Esophagus squamous epithelium (tissue), 5 donors: ENCODE data around the gene FOSL2. TPM values are rescaled to one million over a fixed set of nuclear protein-coding genes. Genes with fewer than 3 reads are reported as not detected.

ENCODE experiments used
- DNase-seq: peaks from one replicate; lab custom pipeline; 2025; lab: John Stamatoyannopoulos, UW
- H3K27ac ChIP-seq, 4 donors: fragments of 200-600 bp; sonication (generic); one replicate each; pipeline ENCODE4 v1.5.1; 2016 to 2019; ENCODE audit warnings: mild to moderate bottlenecking in 1 of 4
- H3K27me3 ChIP-seq, 4 donors: fragments of 200-600 bp; sonication (generic); 1 replicate in 3 of 4; 2 replicates in 1 of 4; pipeline versions ENCODE4 v1.5.1 to v1.6.0; 2017 to 2021; ENCODE audit warnings: antibody characterized with exemption in 1 of 4
- H3K36me3 ChIP-seq, 3 donors: fragments of 200-600 bp; sonication (generic); one replicate each; pipeline ENCODE4 v1.5.1; 2016 to 2019
- H3K4me1 ChIP-seq, 3 donors: fragments of 200-600 bp; sonication (generic); one replicate each; pipeline ENCODE4 v1.5.1; 2017 to 2019
- H3K4me3 ChIP-seq, 4 donors: fragments of 200-600 bp; sonication (generic); 1 replicate in 3 of 4; 2 replicates in 1 of 4; pipeline ENCODE4 v1.5.1; 2016 to 2019; ENCODE audit warnings: mild to moderate bottlenecking in 2 of 4, moderate library complexity in 1 of 4
- H3K9me3 ChIP-seq, 3 donors: fragments of 200-600 bp; sonication (generic); one replicate each; pipeline ENCODE4 v1.5.1; 2016 to 2019
- CTCF ChIP-seq, 6 experiments: fragments of 450-650 bp in 4 of 6; fragments of 200-600 bp in 2 of 6; sonication (generic) in 2 of 6; IDR thresholded peaks; one replicate each; pipeline ENCODE4 v1.5.1; 2016 to 2019; ENCODE audit warnings: antibody characterized with exemption in 6 of 6, mild to moderate bottlenecking in 4 of 6, moderate library complexity in 4 of 6
- POLR2A ChIP-seq, 4 donors: fragments of 450-650 bp; IDR thresholded peaks; one replicate each; pipeline ENCODE4 v1.6.1; 2017; ENCODE audit warnings: antibody characterized with exemption in 4 of 4, mild to moderate bottlenecking in 4 of 4, moderate library complexity in 3 of 4
- WGBS, 2 donors: methylation state at CpG; one replicate each; pipeline ENCODE4 v1.1.5; 2018; 5-methylcytosine and 5-hydroxymethylcytosine counted together
- intact Hi-C: fragments of 100-400 bp; cut with DNase I; formaldehyde crosslinking; loops from one replicate; pipeline ENCODE4 v1.15.0; 2022
- total RNA-seq, 4 donors: library from RNA; depleted of rRNA; stranded (reverse); fragments of >200 nt; gene quantifications; one replicate each; pipeline ENCODE4 v1.1.0, GENCODE V29; 2016
- donor health status: DM: yes; HTN: yes; CAD: no.

The FOSL2 gene
- total RNA-seq, 4 donors from 2014 or later, result 100 to 234 (median 144) TPM

- TF ChIP-seq CTCF (IDR thresholded peaks at IDR 0.05), result no peak
- peak in 1 of 4 donors; percentile 22 for TF ChIP-seq POLR2A (IDR thresholded peaks at IDR 0.05)
- H3K9me3 ChIP-seq, result no peaks in the 10 kb centered on the region
- H3K27ac ChIP-seq, result peak overlapping the region in 3 of 4 donors; percentile 28 to 69 (median 48)
- 26 to 31% methylated on average over 7 of the region's 7 CpGs for WGBS, 2 donors
- no peak for DNase-seq
- H3K27me3 ChIP-seq, result no peaks in the 10 kb centered on the region
- H3K4me3 ChIP-seq, result no peak overlapping the region
- intact Hi-C loops, result no loop called here
- peaks cover 0 to 27% (median 4%) of the 10 kb centered on the region in 3 donors for H3K4me1 ChIP-seq
- H3K36me3 ChIP-seq, result peaks cover 0 to 19% (median 5%) of the 10 kb centered on the region in 3 donors
These were observed 31.4 kb downstream of the FOSL2 start for GRCh38 chr2:28423856-28424605.

- Histone ChIP-seq H3K4me1 (peaks cover 0 to 25% (median 4%) of the 10 kb centered on the region in 3 donors), H3K27me3 (no peaks in the 10 kb centered on the region), H3K4me3 (no peak overlapping the region), H3K9me3 (no peaks in the 10 kb centered on the region), H3K36me3 (peaks cover 0 to 10% (median 5%) of the 10 kb centered on the region in 3 donors), H3K27ac (peak overlapping the region in 2 of 4 donors; percentile 42 to 69)
- TF ChIP-seq CTCF (IDR thresholded peaks at IDR 0.05) (no peak), POLR2A (IDR thresholded peaks at IDR 0.05) (no peak)
- intact Hi-C loops, result no loop called here
- 75 to 91% methylated on average over 2 of the region's 2 CpGs for WGBS, 2 donors
- no peak for DNase-seq
These were observed 32.3 kb downstream of the FOSL2 start for GRCh38 chr2:28424799-28425463.

- Histone ChIP-seq H3K4me3 (no peak overlapping the region), H3K27me3 (no peaks in the 10 kb centered on the region), H3K9me3 (no peaks in the 10 kb centered on the region), H3K27ac (peak overlapping the region in 1 of 4 donors; percentile 42), H3K36me3 (peaks cover 0 to 5% (median 4%) of the 10 kb centered on the region in 3 donors), H3K4me1 (peaks cover 0 to 25% (median 4%) of the 10 kb centered on the region in 3 donors)
- WGBS, 2 donors, result 79 to 94% methylated on average over 5 of the region's 5 CpGs
- no peak for TF ChIP-seq CTCF (IDR thresholded peaks at IDR 0.05)
- TF ChIP-seq POLR2A (IDR thresholded peaks at IDR 0.05), result no peak
- no peak for DNase-seq
- intact Hi-C loops, result no loop called here
These were observed 32.8 kb downstream of the FOSL2 start for GRCh38 chr2:28425464-28425835.

GRCh38 chr2:28427741-28428415 lies 35.2 kb downstream of the FOSL2 start:
- DNase-seq, result no peak
- H3K27ac ChIP-seq, result no peak overlapping the region
- H3K4me3 ChIP-seq, result no peak overlapping the region
- TF ChIP-seq POLR2A (IDR thresholded peaks at IDR 0.05), result no peak
- no peak for TF ChIP-seq CTCF (IDR thresholded peaks at IDR 0.05)
- WGBS, 2 donors, result 70 to 83% methylated on average over 7 to 8 of the region's 10 CpGs
- no peaks in the 10 kb centered on the region for H3K36me3 ChIP-seq
- intact Hi-C loops, result no loop called here
- peaks cover 0 to under 1% (median 0%) of the 10 kb centered on the region in 3 donors for H3K9me3 ChIP-seq
- peaks cover 0 to 24% (median 4%) of the 10 kb centered on the region in 3 donors for H3K4me1 ChIP-seq
- no peaks in the 10 kb centered on the region for H3K27me3 ChIP-seq
